Ectodermal cell (in vitro differentiated cells): ENCODE measurements around the gene KIR2DL3.

ENCODE experiments used
- H3K27ac ChIP-seq: 2 replicates; pipeline ENCODE4 v1.7.0; 2013; ENCODE audit warnings: mild to moderate bottlenecking, low read depth, low read length; ENCODE audit not compliant: insufficient read depth, poor library complexity, severe bottlenecking
- H3K27me3 ChIP-seq: 2 replicates; pipeline ENCODE4 v1.7.0; 2013; ENCODE audit warnings: mild to moderate bottlenecking, low read length; ENCODE audit not compliant: insufficient read depth, control insufficient read depth, poor library complexity, severe bottlenecking
- H3K36me3 ChIP-seq: one replicate; pipeline ENCODE4 v1.7.0; 2013; ENCODE audit warnings: low read length; ENCODE audit not compliant: control insufficient read depth, insufficient read depth
- H3K4me1 ChIP-seq: one replicate; pipeline ENCODE4 v1.7.0; 2013; ENCODE audit warnings: low read length; ENCODE audit not compliant: control insufficient read depth, insufficient read depth
- H3K4me3 ChIP-seq: 2 replicates; pipeline ENCODE4 v1.7.0; 2013; ENCODE audit warnings: low read depth, low read length, control low read depth; ENCODE audit not compliant: insufficient read depth
- H3K9me3 ChIP-seq: 2 replicates; pipeline ENCODE4 v1.7.0; 2013; ENCODE audit warnings: mild to moderate bottlenecking, low read length, moderate library complexity; ENCODE audit not compliant: control insufficient read depth
- WGBS, 2 experiments: methylation state at CpG; one replicate each; pipeline ENCODE4 v1.1.7; 2013; ENCODE audit warnings: missing lambda C conversion rate in 2 of 2; 5-methylcytosine and 5-hydroxymethylcytosine counted together

The KIR2DL3 gene

GRCh38 chr19:54790711-54791110, 52.4 kb downstream of the KIR2DL3 start:
- Histone ChIP-seq H3K27ac (no peak overlapping the region), H3K36me3 (no peaks in the 10 kb centered on the region), H3K4me3 (no peak overlapping the region), H3K4me1 (no peaks in the 10 kb centered on the region), H3K9me3 (peaks cover 2% of the 10 kb centered on the region), H3K27me3 (no peaks in the 10 kb centered on the region)
- WGBS, 2 experiments: 49 to 50% methylated on average over 5 of the region's 5 CpGs

GRCh38 chr19:54791476-54791875, 53.2 kb downstream of the KIR2DL3 start:
- Histone ChIP-seq H3K4me1 (no peaks in the 10 kb centered on the region), H3K27me3 (no peaks in the 10 kb centered on the region), H3K36me3 (no peaks in the 10 kb centered on the region), H3K27ac (no peak overlapping the region), H3K4me3 (no peak overlapping the region), H3K9me3 (peaks cover 2% of the 10 kb centered on the region)
- WGBS, 2 experiments: 83 to 89% methylated on average over 6 of the region's 6 CpGs

- Histone ChIP-seq H3K4me3 (no peak overlapping the region), H3K27ac (no peak overlapping the region), H3K36me3 (no peaks in the 10 kb centered on the region), H3K9me3 (peaks cover 7% of the 10 kb centered on the region), H3K4me1 (no peaks in the 10 kb centered on the region), H3K27me3 (no peaks in the 10 kb centered on the region)
- 73 to 75% methylated on average over 8 of the region's 8 CpGs for WGBS, 2 experiments
These were observed 54.5 kb downstream of the KIR2DL3 start for GRCh38 chr19:54792814-54793213.

- no peaks in the 10 kb centered on the region for H3K27me3 ChIP-seq
- H3K4me1 ChIP-seq: no peaks in the 10 kb centered on the region
- H3K36me3 ChIP-seq: no peaks in the 10 kb centered on the region
- no peak overlapping the region for H3K27ac ChIP-seq
- 48 to 51% methylated on average over 1 of the region's 1 CpG for WGBS, 2 experiments
- H3K9me3 ChIP-seq: peaks cover 11% of the 10 kb centered on the region
- H3K4me3 ChIP-seq: no peak overlapping the region
These were observed 57.4 kb downstream of the KIR2DL3 start for GRCh38 chr19:54795758-54796157.
